H1 (cell line): ENCODE measurements around the gene CLDN2. TPM values are rescaled to one million over a fixed set of nuclear protein-coding genes. Genes with fewer than 3 reads are reported as not detected.

Source experiments
- CTCF ChIA-PET: fragments of 300-600 bp; sonication (Branson Sonifier 250); formaldehyde crosslinking; loops from one replicate; lab custom pipeline; 2021; ENCODE audit not compliant: partially characterized antibody; lab: Charles Lee
- POLR2A ChIA-PET: fragments of 300-600 bp; sonication (Branson Sonifier 250); formaldehyde crosslinking; loops from one replicate; lab custom pipeline; 2021; ENCODE audit warnings: inconsistent platforms; ENCODE audit not compliant: partially characterized antibody; lab: Charles Lee
- DNase-seq, 2 experiments: peaks; one replicate each; pipeline versions ENCODE4 v3.0.0 to v3.0.0-alpha.2; 2010 to 2022; ENCODE audit warnings: low spot score in 2 of 2, low read depth in 1 of 2, mixed read lengths in 1 of 2
- FAIRE-seq: peaks from 2 replicates; lab custom pipeline; 2011; peaks lifted over from hg19 to GRCh38; lab: Jason Lieb, UNC
- H2AFZ ChIP-seq: 2 replicates; pipeline ENCODE4 v1.8.1; 2012; ENCODE audit warnings: low read length, inconsistent platforms
- H2AK5ac ChIP-seq: 2 replicates; pipeline ENCODE4 v1.6.1; 2013; ENCODE audit warnings: low read depth, low read length
- H2BK120ac ChIP-seq: replicated peaks from 2 replicates; pipeline ENCODE3; 2013; ENCODE audit warnings: low read depth, low read length, inconsistent platforms
- H2BK12ac ChIP-seq: 2 replicates; pipeline ENCODE4 v1.6.1; 2013; ENCODE audit warnings: low read depth, low read length
- H2BK15ac ChIP-seq: 2 replicates; pipeline ENCODE4 v1.6.1; 2013; ENCODE audit warnings: low read length
- H2BK20ac ChIP-seq: 2 replicates; pipeline ENCODE4 v1.6.1; 2013; ENCODE audit warnings: low read length
- H2BK5ac ChIP-seq: 2 replicates; pipeline ENCODE4 v1.6.1; 2013; ENCODE audit warnings: low read depth, low read length
- H3K14ac ChIP-seq: 2 replicates; pipeline ENCODE4 v1.6.1; 2013; ENCODE audit warnings: inconsistent platforms; ENCODE audit not compliant: insufficient read length
- H3K18ac ChIP-seq: 2 replicates; pipeline ENCODE4 v1.6.1; 2013; ENCODE audit warnings: low read length; ENCODE audit errors: extremely low read depth
- H3K23ac ChIP-seq: 2 replicates; pipeline ENCODE4 v1.6.1; 2013; ENCODE audit warnings: inconsistent platforms; ENCODE audit not compliant: insufficient read length
- H3K23me2 ChIP-seq: 2 replicates; pipeline ENCODE4 v1.6.1; 2013; ENCODE audit warnings: low read depth, low read length
- H3K27ac ChIP-seq: 2 replicates; pipeline ENCODE4 v1.6.1; 2011; ENCODE audit warnings: low read depth, low read length, inconsistent platforms
- H3K27me3 ChIP-seq, 4 experiments: replicated peaks in 1 of 4; 1 replicate in 1 of 4; 2 replicates in 3 of 4; pipeline versions ENCODE4 v1.6.1 to v1.8.1; 2011 to 2013; ENCODE audit warnings: low read length in 3 of 4, mild to moderate bottlenecking in 3 of 4, inconsistent platforms in 2 of 4, mixed read lengths in 2 of 4, moderate library complexity in 1 of 4; ENCODE audit not compliant: control insufficient read depth in 3 of 4, insufficient read depth in 3 of 4; ENCODE audit errors: extremely low read depth in 1 of 4
- H3K36me3 ChIP-seq, 4 experiments: 2 replicates each; pipeline versions ENCODE4 v1.6.1 to v1.8.1; 2011 to 2013; ENCODE audit warnings: mild to moderate bottlenecking in 4 of 4, low read length in 3 of 4, moderate library complexity in 2 of 4, control low read depth in 1 of 4, inconsistent platforms in 1 of 4; ENCODE audit not compliant: insufficient read depth in 4 of 4, control insufficient read depth in 2 of 4
- H3K4ac ChIP-seq: replicated peaks from 2 replicates; pipeline ENCODE3; 2013; ENCODE audit warnings: low read length, low read depth, mixed read lengths, inconsistent platforms; ENCODE audit not compliant: insufficient read length
- H3K4me1 ChIP-seq, 4 experiments: replicated peaks in 1 of 4; 1 replicate in 1 of 4; 2 replicates in 3 of 4; pipeline versions ENCODE4 v1.6.1 to v1.8.1; 2011 to 2013; ENCODE audit warnings: low read length in 3 of 4, inconsistent platforms in 2 of 4, mixed read lengths in 1 of 4; ENCODE audit not compliant: insufficient read depth in 4 of 4, control insufficient read depth in 3 of 4
- H3K4me2 ChIP-seq, 2 experiments: 2 replicates each; pipeline versions ENCODE4 v1.6.1 to v1.8.1; 2011 to 2013; ENCODE audit warnings: low read depth in 2 of 2, low read length in 2 of 2, control low read depth in 1 of 2, inconsistent platforms in 1 of 2, mild to moderate bottlenecking in 1 of 2; ENCODE audit not compliant: insufficient read depth in 1 of 2
- H3K4me3 ChIP-seq, 4 experiments: fragments of 200-600, 300-600 bp in 1 of 4; sonication (generic), shearing (Covaris generic), sonication (Bioruptor Twin) in 1 of 4; 2 replicates each; pipeline versions ENCODE4 v1.5.1 to v1.8.1; 2011 to 2016; ENCODE audit warnings: low read length in 4 of 4, low read depth in 3 of 4, control low read depth in 2 of 4, inconsistent platforms in 2 of 4, mild to moderate bottlenecking in 2 of 4, mixed read lengths in 1 of 4, moderate library complexity in 1 of 4; ENCODE audit not compliant: insufficient read depth in 2 of 4; ENCODE audit errors: extremely low read depth in 1 of 4
- H3K56ac ChIP-seq: replicated peaks from 2 replicates; pipeline ENCODE3; 2013; ENCODE audit warnings: low read depth, mild to moderate bottlenecking, mixed read lengths, low read length, inconsistent platforms; ENCODE audit not compliant: insufficient read length
- H3K79me1 ChIP-seq: 2 replicates; pipeline ENCODE4 v1.6.1; 2013; ENCODE audit warnings: low read depth, low read length, control low read depth
- H3K79me2 ChIP-seq, 2 experiments: 2 replicates each; pipeline versions ENCODE4 v1.6.1 to v1.8.1; 2012 to 2013; ENCODE audit warnings: low read length in 2 of 2, mild to moderate bottlenecking in 2 of 2, inconsistent platforms in 1 of 2; ENCODE audit not compliant: insufficient read depth in 2 of 2, control insufficient read depth in 1 of 2
- H3K9ac ChIP-seq, 4 experiments: replicated peaks in 1 of 4; 1 replicate in 1 of 4; 2 replicates in 3 of 4; pipeline versions ENCODE4 v1.6.1 to v1.8.1; 2011 to 2013; ENCODE audit warnings: low read depth in 3 of 4, low read length in 3 of 4, control low read depth in 2 of 4, mild to moderate bottlenecking in 2 of 4, moderate library complexity in 2 of 4, inconsistent platforms in 1 of 4; ENCODE audit errors: extremely low read depth in 1 of 4
- H3K9me3 ChIP-seq, 2 experiments: 2 replicates each; pipeline versions ENCODE4 v1.6.1 to v1.8.1; 2012 to 2013; ENCODE audit warnings: mild to moderate bottlenecking in 2 of 2, moderate library complexity in 2 of 2, control low read depth in 1 of 2, inconsistent platforms in 1 of 2, low read depth in 1 of 2, low read length in 1 of 2, mixed read lengths in 1 of 2; ENCODE audit not compliant: insufficient read depth in 2 of 2
- H4K20me1 ChIP-seq, 2 experiments: replicated peaks in 1 of 2; 2 replicates each; pipeline versions ENCODE3 to v1.8.1; 2011 to 2013; ENCODE audit warnings: inconsistent platforms in 2 of 2, low read length in 2 of 2, mild to moderate bottlenecking in 1 of 2; ENCODE audit not compliant: insufficient read depth in 2 of 2, control insufficient read depth in 1 of 2
- H4K5ac ChIP-seq: 2 replicates; pipeline ENCODE4 v1.6.1; 2013; ENCODE audit warnings: low read length, low read depth, mixed read lengths, inconsistent platforms; ENCODE audit not compliant: insufficient read length
- H4K8ac ChIP-seq: 2 replicates; pipeline ENCODE4 v1.8.0; 2013; ENCODE audit warnings: mild to moderate bottlenecking, moderate library complexity, low read length, inconsistent platforms; ENCODE audit not compliant: insufficient read depth; ENCODE audit errors: extremely low read depth
- H4K91ac ChIP-seq: replicated peaks from 2 replicates; pipeline ENCODE3; 2013; ENCODE audit warnings: low read length, mixed read lengths, inconsistent platforms; ENCODE audit not compliant: insufficient read length
- ASH2L ChIP-seq: fragments of 200-600, 300-600 bp; sonication (generic); IDR thresholded peaks from one replicate; pipeline ENCODE4 v1.7.1; 2017; ENCODE audit warnings: low read length
- BACH1 ChIP-seq: IDR thresholded peaks from 2 replicates; pipeline ENCODE4 v1.6.1; 2012; ENCODE audit warnings: low read length, improper control_type of control experiment
- BCL11A ChIP-seq, 2 experiments: IDR thresholded peaks; one replicate each; pipeline ENCODE4 v1.6.1; 2011; ENCODE audit warnings: low read depth in 2 of 2, low read length in 2 of 2, mild to moderate bottlenecking in 2 of 2
- CBX5 ChIP-seq: fragments of 300-800, 300-1000 bp; sonication (generic); IDR thresholded peaks from 2 replicates; pipeline ENCODE4 v1.7.1; 2016; ENCODE audit warnings: antibody characterized with exemption, low read length, low read depth
- CHD1 ChIP-seq: IDR thresholded peaks from 2 replicates; pipeline ENCODE4 v1.6.1; 2012; ENCODE audit warnings: low read depth, low read length, improper control_type of control experiment
- HDAC6 ChIP-seq: IDR thresholded peaks from one replicate; pipeline ENCODE4 v1.7.1; 2012; ENCODE audit warnings: low read depth, mild to moderate bottlenecking, inconsistent platforms, low read length, moderate library complexity
- JUN ChIP-seq: IDR thresholded peaks from 2 replicates; pipeline ENCODE4 v1.6.1; 2011; ENCODE audit warnings: low read depth, mild to moderate bottlenecking, improper control_type of control experiment, low read length
- MAFK ChIP-seq: IDR thresholded peaks from 2 replicates; pipeline ENCODE4 v1.6.1; 2012; ENCODE audit warnings: low read depth, mild to moderate bottlenecking, improper control_type of control experiment, low read length
- POLR2AphosphoS5 ChIP-seq: IDR thresholded peaks from 2 replicates; pipeline ENCODE4 v1.6.1; 2011; ENCODE audit warnings: low read depth, low read length
- RAD21 ChIP-seq, 2 experiments: IDR thresholded peaks in 1 of 2; conservative IDR thresholded peaks in 1 of 2; 2 replicates each; pipeline ENCODE4 v1.6.1; 2011; ENCODE audit warnings: low read depth in 2 of 2, low read length in 2 of 2, improper control_type of control experiment in 1 of 2, inconsistent platforms in 1 of 2, mild to moderate bottlenecking in 1 of 2, moderate library complexity in 1 of 2
- SAP30 ChIP-seq: fragments of 300-600 bp; sonication (generic); IDR thresholded peaks from 2 replicates; pipeline ENCODE4 v1.7.1; 2012; ENCODE audit warnings: low read length, moderate library complexity, mild to moderate bottlenecking, inconsistent platforms; ENCODE audit not compliant: insufficient read depth, insufficient replicate concordance
- SP2 ChIP-seq: IDR thresholded peaks from 2 replicates; pipeline ENCODE4 v1.6.1; 2012; ENCODE audit warnings: mild to moderate bottlenecking, low read length, inconsistent platforms
- WGBS, 2 experiments: shearing (Covaris generic) in 1 of 2; methylation state at CpG; one replicate each; pipeline versions ENCODE4 v1.1.6 to v1.1.7; 2013 to 2015; ENCODE audit warnings: low lambda C conversion rate in 2 of 2, mixed read lengths in 2 of 2, inconsistent platforms in 1 of 2, low coverage in 1 of 2, missing lambda C conversion rate in 1 of 2; ENCODE audit not compliant: insufficient replicate concordance in 2 of 2, insufficient coverage in 1 of 2, insufficient read length in 1 of 2; ENCODE audit errors: extremely low coverage in 1 of 2, missing lambda C conversion rate in 1 of 2; 5-methylcytosine and 5-hydroxymethylcytosine counted together
- polyA plus RNA-seq, 7 experiments: library from polyadenylated mRNA; depleted of rRNA in 3 of 7; stranded (reverse) in 5 of 7; unstranded in 2 of 7; fragments of >200 nt in 5 of 7; fragments of 200-250 nt in 2 of 7; gene quantifications; 1 replicate in 5 of 7; 2 replicates in 1 of 7; 4 replicates in 1 of 7; pipeline versions ENCODE4 v1.2.1 to v1.2.3, GENCODE V29; 2011 to 2013; ENCODE audit warnings: missing spikeins in 2 of 7, mixed read lengths in 2 of 7
- total RNA-seq: library from RNA; stranded (reverse); fragmentation: NEBNext Ultra II Directional; extraction: Animal tissue kit (Norgen Biotek cat#: 25700); gene quantifications from 2 replicates; pipeline ENCODE4 v1.2.1, GENCODE V29; 2021
- TF ChIP-seq, protein P1 (sequence below): IDR thresholded peaks from 2 replicates; pipeline ENCODE4 v1.6.1; 2012; ENCODE audit warnings: inconsistent platforms

CLDN2 gene
- total and polyA plus RNA-seq, 2 of the 8 experiments (the other 6 are each of a cell fraction or from before 2014, with no cell fraction given): 0.02 TPM; not detected in 1

DNA sequence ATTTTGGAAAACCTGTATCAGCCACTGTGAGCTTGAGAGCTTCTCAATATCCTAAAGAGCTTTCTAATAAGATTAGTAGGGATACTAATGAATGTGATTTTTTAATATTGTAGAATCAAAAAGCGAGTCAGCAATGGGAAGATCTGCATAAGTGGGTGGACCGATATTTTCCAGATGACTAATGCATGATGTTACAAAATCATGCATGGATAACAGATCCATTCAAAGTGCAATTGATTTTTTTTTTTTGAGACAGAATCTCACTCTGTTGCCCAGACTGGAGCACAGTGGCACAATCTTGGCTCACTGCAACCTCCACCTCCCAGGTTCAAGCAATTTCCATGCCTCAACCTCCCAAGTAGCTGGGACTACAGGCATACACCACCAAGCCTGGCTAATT, 7.3 kb upstream of the CLDN2 start:
- Histone ChIP-seq H2BK12ac (no peak overlapping the region), H2BK20ac (no peak overlapping the region), H3K27ac (no peak overlapping the region), H2AK5ac (no peak overlapping the region), H3K4me2 (no peak overlapping the region), H3K9ac (no peak overlapping the region), H3K79me2 (no peaks in the 10 kb centered on the region), H4K5ac (no peak overlapping the region), H2AFZ (no peak overlapping the region), H3K14ac (no peak overlapping the region), H3K56ac (no peak overlapping the region), H3K79me1 (no peaks in the 10 kb centered on the region), H3K27me3 (no peaks in the 10 kb centered on the region), H3K23me2 (no peaks in the 10 kb centered on the region), H3K4me3 (no peak overlapping the region), H3K36me3 (no peaks in the 10 kb centered on the region), H4K91ac (no peak overlapping the region), H3K23ac (no peak overlapping the region), H2BK120ac (no peak overlapping the region), H3K9me3 (no peaks in the 10 kb centered on the region), H4K8ac (no peak overlapping the region), H3K18ac (no peak overlapping the region), H3K4me1 (no peaks in the 10 kb centered on the region), H2BK5ac (no peak overlapping the region), H2BK15ac (no peak overlapping the region), H4K20me1 (no peaks in the 10 kb centered on the region), H3K4ac (no peak overlapping the region)
- no peak for FAIRE-seq
- no peak for DNase-seq
- WGBS, 2 experiments: 96% methylated on average over 2 of the region's 2 CpGs; no CpG with 5 or more reads in 1 of the 2 experiments
- ChIA-PET POLR2A (no interaction called here), CTCF (interaction anchor here (1.2 kb wide), 1 partner anchor 8 kb away, joined by 3 read pairs; the partner anchor contains the start of gene CLDN2)
- TF ChIP-seq BACH1: no peak
- no peak for TF ChIP-seq CBX5
- TF ChIP-seq SAP30: no peak
- TF ChIP-seq MAFK: no peak
- no peak for TF ChIP-seq CHD1
- TF ChIP-seq HDAC6: no peak
- TF ChIP-seq SP2: no peak
- TF ChIP-seq ASH2L: no peak
- TF ChIP-seq RAD21 (IDR thresholded peaks at IDR 0.05 in 1 of 2, conservative IDR thresholded peaks at IDR 0.05 in 1 of 2; ENCODE audit: low read depth in 2 of 2, low read length in 2 of 2): no peak
- no peak for TF ChIP-seq POLR2AphosphoS5
- no peak for TF ChIP-seq BCL11A (IDR thresholded peaks at IDR 0.05; ENCODE audit: low read depth in 2 of 2, low read length in 2 of 2)
- TF ChIP-seq JUN: no peak
- TF ChIP-seq, protein P1, sequence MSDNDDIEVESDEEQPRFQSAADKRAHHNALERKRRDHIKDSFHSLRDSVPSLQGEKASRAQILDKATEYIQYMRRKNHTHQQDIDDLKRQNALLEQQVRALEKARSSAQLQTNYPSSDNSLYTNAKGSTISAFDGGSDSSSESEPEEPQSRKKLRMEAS: no peak
